GOT3 (cell line): ENCODE measurements around the gene CAPN12.

Experiments used
- DNase-seq: peaks from one replicate; lab custom pipeline; 2025; ENCODE audit warnings: mixed read lengths; lab: John Stamatoyannopoulos, UW

Gene CAPN12

DNA sequence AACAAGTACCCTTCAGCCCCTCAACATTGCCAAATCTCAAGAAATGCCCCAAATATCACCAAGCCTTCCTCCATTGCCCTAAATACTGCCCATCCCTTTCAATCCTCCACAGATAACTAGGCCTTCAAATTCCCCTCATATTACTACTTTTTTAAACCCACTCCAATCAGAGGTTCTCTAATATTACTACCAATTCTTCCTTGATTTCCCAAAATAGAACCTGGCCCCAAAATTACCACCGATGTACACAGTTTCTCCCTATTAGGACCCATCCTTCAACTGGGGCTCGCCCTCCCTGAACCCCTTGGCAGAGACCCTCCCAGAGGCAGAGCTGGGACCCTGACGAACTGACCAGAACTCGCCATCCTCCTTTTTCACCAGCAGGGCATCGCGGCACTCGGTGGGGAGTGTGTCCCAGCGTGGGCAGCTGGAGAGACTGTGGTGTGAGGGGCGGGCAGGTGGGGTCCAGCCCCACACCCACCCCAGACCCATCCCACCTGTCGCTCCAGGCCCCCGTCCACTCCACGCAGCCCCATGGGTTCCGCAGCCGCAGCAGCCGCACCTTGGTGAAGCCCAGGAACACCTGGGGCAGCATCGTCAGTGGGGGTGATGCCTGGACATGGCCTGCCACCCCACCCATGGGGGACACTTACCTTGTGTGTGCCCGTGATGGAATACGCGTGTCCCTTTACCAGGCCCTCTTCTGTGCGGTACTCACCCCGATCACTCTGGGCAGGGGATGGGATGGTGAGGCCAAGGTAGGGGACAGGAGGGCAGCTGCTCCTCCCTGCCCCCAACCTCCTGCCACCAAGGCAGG lies 6.1 kb downstream of the CAPN12 start:
- DNase-seq: no peak

- no peak for DNase-seq
These were observed 6.9 kb downstream of the CAPN12 start for GRCh38 chr19:38737281-38737865.

DNA sequence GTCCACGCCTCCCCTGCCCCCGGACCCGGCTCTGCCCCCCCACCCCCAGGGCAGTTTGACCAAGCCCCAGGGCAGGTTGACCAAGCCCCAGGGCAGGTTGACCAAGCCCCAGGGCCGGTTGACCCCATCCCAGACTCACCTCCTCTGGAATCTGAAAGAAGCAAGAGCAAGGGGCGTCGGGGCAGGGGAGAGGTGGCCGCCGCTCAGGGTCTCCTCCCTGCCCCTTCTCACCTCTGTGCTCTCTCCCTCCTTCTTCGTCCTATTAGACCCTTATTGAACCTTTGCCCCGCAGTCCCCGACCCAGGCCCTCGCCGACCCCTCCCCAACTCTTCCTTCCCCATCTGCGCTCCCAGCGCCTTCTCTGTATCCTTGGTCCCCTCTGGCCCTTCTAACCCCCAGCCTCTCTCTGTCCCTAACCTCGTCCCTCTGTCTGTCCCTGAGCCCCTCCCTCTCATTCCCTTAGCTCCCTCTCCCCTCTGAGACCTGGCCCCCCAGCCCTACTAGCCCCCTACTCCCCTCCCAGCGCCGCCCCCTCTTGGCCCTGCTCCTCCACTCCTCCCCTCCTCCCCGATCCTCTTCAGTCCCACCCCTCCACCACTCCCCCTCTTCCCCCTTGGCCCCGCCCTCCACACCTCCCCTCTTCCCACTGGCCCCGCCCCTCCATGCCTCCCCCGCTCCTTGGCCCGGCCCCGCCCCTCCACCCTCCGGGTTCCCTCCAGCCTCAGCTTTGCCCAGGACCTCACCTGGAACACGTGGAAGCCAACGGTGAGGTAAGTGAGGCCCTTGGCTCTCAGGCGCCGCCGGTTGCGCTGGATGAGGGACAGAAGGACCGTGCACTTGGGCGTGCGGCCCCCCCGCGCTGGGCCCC lies 7.6 kb downstream of the CAPN12 start:
- DNase-seq: no peak

- DNase-seq: no peak
These were observed 8.2 kb downstream of the CAPN12 start for GRCh38 chr19:38736036-38736412.

DNA sequence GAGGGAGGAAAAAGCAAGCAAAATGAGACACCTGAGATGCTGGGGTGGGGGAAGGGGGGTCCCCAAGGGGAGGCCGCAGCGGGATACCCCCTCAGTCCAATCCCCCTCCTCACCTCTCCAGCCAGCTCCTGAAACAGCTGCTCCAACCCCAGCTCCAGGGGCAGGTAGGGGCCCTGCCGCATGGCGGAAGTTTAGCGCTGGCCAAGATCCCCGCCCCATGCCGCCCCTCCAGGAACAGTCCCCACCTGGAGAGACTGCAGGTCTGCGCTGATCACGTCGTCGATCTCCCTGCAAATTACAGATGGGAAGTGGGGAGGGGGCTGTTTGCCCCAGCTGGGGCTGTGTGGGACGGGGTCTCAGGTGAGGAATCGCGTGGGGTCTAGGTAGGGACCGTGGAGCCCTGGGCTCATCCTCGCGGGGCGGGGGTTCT lies 9.0 kb downstream of the CAPN12 start:
- DNase-seq: no peak

GRCh38 chr19:38734426-38735256 lies 9.6 kb downstream of the CAPN12 start:
- no peak for DNase-seq

DNA sequence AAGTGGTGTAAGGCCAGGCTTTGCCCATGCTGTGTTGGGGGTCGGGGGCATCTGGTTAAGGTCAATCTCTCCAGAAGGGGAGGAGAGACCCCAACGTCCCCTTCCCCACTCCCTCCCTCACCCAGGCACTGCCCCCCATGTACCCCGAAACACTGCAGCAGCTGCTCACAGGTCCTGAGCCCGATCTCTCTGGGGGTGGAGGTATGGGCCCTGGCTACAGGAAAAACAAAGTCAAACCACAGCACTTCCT lies 10.2 kb downstream of the CAPN12 start:
- no peak for DNase-seq

GRCh38 chr19:38733493-38734175 lies 10.6 kb downstream of the CAPN12 start:
- DNase-seq: no peak

DNA sequence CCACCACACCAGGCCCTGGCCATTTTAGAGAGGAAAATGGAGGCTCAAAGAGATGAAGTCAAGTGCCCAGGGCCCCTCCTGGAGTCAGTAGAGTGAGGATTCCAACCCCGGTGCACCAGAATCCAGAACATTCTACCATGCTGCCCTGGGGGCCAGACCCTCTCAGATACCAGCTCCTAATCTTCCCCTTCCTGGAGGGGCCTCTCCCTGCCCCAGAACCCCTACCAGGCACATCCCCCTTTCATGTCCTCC lies 11.1 kb downstream of the CAPN12 start:
- DNase-seq: no peak

DNA sequence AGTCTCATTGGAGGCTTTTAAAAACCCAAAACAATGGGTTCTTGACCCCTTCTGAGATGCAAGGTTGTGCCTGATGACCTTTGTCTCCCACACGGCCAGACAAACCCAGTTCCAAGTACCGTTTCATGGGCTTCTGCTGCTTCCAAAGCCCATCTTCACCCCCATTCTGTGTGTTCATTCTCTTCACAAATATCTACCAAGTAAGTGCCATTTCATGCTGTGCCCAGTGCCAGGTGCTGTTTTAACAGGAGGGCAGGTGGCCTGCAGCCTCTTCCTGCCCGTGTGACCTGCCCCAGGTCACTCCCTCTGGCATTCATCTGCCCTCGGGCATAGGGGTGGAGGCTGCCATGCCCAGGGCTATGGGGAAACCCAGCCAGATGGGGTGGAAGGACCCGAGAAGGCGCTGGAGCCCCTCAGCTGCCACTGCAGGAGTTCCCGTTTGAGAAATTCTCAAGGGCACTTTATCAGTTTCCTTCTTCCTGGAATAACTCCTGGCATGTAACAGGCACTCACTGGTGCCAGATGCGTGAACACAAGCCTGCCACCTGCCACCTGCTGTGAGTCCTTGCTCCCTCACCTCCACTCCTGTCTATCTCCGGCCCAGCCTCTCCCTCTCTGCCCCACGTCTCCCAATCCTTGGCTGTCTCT lies 12.5 kb downstream of the CAPN12 start:
- DNase-seq: no peak

- DNase-seq: no peak
These were observed 13.3 kb downstream of the CAPN12 start for GRCh38 chr19:38730731-38731589.

DNA sequence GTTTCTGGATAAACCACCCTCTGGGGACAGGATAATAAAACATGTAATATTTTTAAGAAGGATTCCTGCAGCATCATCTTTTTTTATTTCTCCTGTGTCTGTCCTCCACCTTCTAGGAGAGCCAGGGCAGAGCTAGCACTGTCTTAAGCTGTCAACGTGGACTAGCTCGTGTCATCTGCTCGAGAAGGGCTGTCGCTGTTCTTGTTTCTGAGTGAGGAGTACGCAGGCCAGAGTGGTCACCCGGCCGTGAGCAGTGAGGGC lies 13.9 kb downstream of the CAPN12 start:
- no peak for DNase-seq

- no peak for DNase-seq
These were observed 14.4 kb downstream of the CAPN12 start for GRCh38 chr19:38729653-38730469.

DNA sequence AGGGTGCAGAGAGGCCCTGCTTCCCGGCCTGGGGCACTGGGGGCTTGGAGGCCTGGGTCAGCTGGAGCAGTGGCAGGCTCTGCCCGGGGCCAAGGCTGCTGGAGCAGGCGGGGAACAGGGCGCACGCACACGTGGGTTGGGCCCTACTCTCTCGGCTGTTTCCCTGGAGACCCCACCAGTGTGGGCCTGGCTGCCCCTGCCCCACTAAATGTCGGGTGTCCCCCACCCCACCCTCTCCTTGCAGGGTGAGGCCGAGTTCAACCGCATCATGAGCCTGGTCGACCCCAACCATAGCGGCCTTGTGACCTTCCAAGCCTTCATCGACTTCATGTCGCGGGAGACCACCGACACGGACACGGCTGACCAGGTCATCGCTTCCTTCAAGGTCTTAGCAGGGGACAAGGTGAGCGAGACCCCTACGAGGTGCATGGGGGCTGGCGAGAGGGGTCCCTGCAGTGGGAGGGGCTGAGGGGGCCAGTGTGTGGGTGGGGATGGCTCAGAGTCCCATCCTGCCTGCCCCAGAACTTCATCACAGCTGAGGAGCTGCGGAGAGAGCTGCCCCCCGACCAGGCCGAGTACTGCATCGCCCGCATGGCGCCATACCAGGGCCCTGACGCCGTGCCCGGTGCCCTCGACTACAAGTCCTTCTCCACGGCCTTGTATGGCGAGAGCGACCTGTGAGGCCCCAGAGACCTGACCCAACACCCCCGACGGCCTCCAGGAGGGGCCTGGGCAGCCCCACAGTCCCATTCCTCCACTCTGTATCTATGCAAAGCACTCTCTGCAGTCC lies 15.3 kb downstream of the CAPN12 start:
- no peak for DNase-seq

DNA sequence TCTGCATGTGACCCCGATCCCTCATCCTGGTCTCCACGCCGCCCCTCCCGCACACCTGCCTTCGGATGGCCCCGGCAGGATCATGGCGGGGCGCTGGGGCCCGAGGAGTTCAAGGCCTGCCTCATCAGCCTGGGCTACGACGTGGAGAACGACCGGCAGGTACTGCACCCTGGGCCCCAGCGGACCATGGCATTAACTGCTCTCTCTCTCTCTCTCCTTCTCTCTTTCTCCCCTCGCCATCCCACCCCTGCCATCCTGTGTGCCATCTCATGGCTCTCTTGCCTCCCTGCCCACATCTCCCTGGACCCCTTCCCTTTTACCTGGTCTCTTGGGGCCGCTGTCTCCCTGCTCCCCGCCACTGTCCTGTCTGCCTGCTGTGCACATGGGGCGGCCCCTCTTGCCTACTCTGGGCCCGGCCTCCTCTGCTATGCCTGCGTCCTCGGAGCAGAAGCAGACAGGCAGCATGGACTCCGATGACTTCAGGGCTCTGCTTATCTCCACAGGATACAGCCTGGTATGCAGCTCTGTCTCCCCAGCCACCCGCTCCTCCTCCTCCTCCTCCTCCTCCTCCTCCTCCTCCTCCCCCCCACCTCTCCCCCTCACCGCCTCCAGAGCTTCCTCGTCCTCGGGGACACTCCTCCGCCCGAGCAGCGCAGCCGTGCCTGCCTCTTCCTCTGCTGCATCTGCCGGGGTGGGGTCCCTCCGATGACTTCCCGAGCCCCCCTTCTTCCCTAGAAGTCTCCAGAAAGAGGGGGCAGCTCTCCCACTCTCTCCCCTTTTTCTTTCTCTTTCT lies 16.2 kb downstream of the CAPN12 start:
- no peak for DNase-seq

- no peak for DNase-seq
These were observed 16.9 kb downstream of the CAPN12 start for GRCh38 chr19:38727306-38727867.

DNA sequence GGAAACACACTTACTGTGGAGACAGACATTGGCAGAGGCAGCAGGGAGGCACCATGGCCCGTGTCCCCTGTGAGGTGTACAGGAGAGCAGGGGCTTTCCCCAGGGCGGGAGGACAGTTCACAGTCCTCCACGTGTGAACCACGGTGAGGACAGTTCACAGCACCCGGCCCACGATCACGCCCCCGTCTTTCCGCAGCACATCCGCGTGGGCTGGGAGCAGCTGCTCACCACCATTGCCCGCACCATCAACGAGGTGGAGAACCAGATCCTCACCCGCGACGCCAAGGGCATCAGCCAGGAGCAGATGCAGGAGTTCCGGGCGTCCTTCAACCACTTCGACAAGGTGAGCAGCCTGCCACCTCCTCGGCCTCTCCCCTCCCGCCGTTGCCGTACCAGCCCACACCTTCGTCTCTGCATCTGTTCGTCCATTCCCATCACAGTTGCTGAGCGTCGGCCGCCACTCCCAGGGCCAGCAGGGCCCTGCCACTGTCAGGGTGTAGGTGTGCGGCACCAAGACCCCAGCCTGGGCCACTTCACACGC lies 17.4 kb downstream of the CAPN12 start:
- DNase-seq: no peak

- DNase-seq: no peak
These were observed 18.0 kb downstream of the CAPN12 start for GRCh38 chr19:38726284-38726673.
